ENCODE measurements around the gene KRTAP17-1.

DNA sequence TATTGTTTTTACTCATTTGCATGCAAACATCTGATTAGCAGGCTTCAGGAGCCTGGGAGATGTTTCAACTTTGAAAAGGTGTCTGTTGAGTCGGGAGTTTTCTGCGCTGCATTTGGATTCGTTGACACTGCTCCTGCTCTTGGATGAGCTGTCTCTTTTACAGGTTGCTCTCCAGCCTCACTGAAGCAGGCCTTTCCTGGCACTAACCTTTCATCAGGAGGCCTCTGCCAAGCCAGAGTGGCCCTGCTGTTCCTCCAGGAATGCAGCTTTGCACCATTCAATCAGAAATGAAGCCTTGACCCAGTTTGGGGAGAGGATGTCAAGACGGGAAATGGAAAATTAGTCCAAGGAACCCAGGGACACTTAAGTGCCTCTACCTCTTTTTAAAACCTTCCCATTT lies 12.5 kb downstream of the KRTAP17-1 start:
- TF ChIP-seq CTCF (IDR thresholded peaks at IDR 0.05) (no peak), POLR2A (IDR thresholded peaks at IDR 0.05) (no peak)

Data from thyroid gland (tissue), 4 donors.